Endothelial cell of umbilical vein (primary cell): ENCODE data around the gene SH3RF3. TPM values are rescaled to one million over a fixed set of nuclear protein-coding genes. Genes with fewer than 3 reads are reported as not detected.

Source experiments
- BruUV-seq: library from RNA; stranded (reverse); fragments of 400-500 nt; replicated peaks from 2 replicates; lab custom pipeline; 2021; lab: Mats Ljungman, UMichigan
- CTCF ChIA-PET: fragments of 300-600, 350-600 bp; sonication (Branson Sonifier 250); formaldehyde crosslinking; loops from one replicate; lab custom pipeline; 2021; ENCODE audit warnings: antibody characterized with exemption, inconsistent platforms; lab: Charles Lee
- POLR2A ChIA-PET: fragments of 300-600, 350-600 bp; sonication (Branson Sonifier 250); formaldehyde crosslinking; loops from one replicate; lab custom pipeline; 2021; ENCODE audit warnings: antibody characterized with exemption, inconsistent platforms; lab: Charles Lee
- DNase-seq: peaks from one replicate; pipeline ENCODE4 v3.0.0-alpha.2; 2011; ENCODE audit warnings: low read depth, low spot score
- FAIRE-seq: peaks from 2 replicates; lab custom pipeline; 2011; peaks lifted over from hg19 to GRCh38; lab: Jason Lieb, UNC
- H2AFZ ChIP-seq: 2 replicates; pipeline ENCODE4 v1.6.0; 2012; ENCODE audit warnings: low read depth, low read length, control low read depth, inconsistent platforms
- H3K27ac ChIP-seq: 2 replicates; pipeline ENCODE4 v1.5.1; 2011; ENCODE audit warnings: low read depth, mild to moderate bottlenecking, control low read depth, low read length, moderate library complexity; ENCODE audit not compliant: insufficient read depth
- H3K27me3 ChIP-seq, 2 experiments: 2 replicates each; pipeline versions ENCODE4 v1.6.0 to v1.6.1; 2011; ENCODE audit warnings: low read length in 2 of 2, mixed read lengths in 1 of 2; ENCODE audit not compliant: control insufficient read depth in 2 of 2, insufficient read depth in 2 of 2
- H3K36me3 ChIP-seq, 2 experiments: 2 replicates in 1 of 2; 3 replicates in 1 of 2; pipeline ENCODE4 v1.5.1; 2011; ENCODE audit warnings: low read length in 2 of 2, mild to moderate bottlenecking in 1 of 2, moderate library complexity in 1 of 2; ENCODE audit not compliant: control insufficient read depth in 2 of 2, insufficient read depth in 2 of 2; ENCODE audit errors: extremely low read depth in 1 of 2
- H3K4me1 ChIP-seq: 3 replicates; pipeline ENCODE4 v1.5.1; 2011; ENCODE audit warnings: mild to moderate bottlenecking, low read length; ENCODE audit not compliant: control insufficient read depth, insufficient read depth; ENCODE audit errors: extremely low read depth
- H3K4me2 ChIP-seq: 2 replicates; pipeline ENCODE4 v1.6.1; 2011; ENCODE audit warnings: low read length, control low read depth, mixed read lengths; ENCODE audit not compliant: insufficient read depth
- H3K4me3 ChIP-seq, 3 experiments: fragments of 200-600 bp in 1 of 3; sonication (generic), shearing (Covaris generic) in 1 of 3; replicated peaks in 1 of 3; 2 replicates each; pipeline ENCODE4 v1.5.1; 2011 to 2016; ENCODE audit warnings: control low read depth in 3 of 3, low read length in 3 of 3, mild to moderate bottlenecking in 2 of 3, inconsistent platforms in 1 of 3, low read depth in 1 of 3, moderate library complexity in 1 of 3; ENCODE audit not compliant: insufficient read depth in 1 of 3
- H3K79me2 ChIP-seq: 2 replicates; pipeline ENCODE4 v1.6.0; 2012; ENCODE audit warnings: low read length, inconsistent platforms; ENCODE audit not compliant: control insufficient read depth, insufficient read depth
- H3K9ac ChIP-seq: replicated peaks from 2 replicates; pipeline ENCODE3; 2011; ENCODE audit warnings: low read length, control low read depth; ENCODE audit not compliant: insufficient read depth; ENCODE audit errors: extremely low read depth
- H3K9me1 ChIP-seq: replicated peaks from 3 replicates; pipeline ENCODE4 v1.6.0; 2011; ENCODE audit warnings: mild to moderate bottlenecking, low read length; ENCODE audit not compliant: control insufficient read depth, insufficient read depth; ENCODE audit errors: extremely low read depth
- H3K9me3 ChIP-seq: replicated peaks from 2 replicates; pipeline ENCODE4 v1.5.1; 2012; ENCODE audit warnings: low read length, inconsistent platforms; ENCODE audit not compliant: control insufficient read depth, insufficient read depth
- H4K20me1 ChIP-seq: replicated peaks from 2 replicates; pipeline ENCODE3; 2011; ENCODE audit warnings: mild to moderate bottlenecking, low read length; ENCODE audit not compliant: control insufficient read depth, insufficient read depth; ENCODE audit errors: extremely low read depth
- CTCF ChIP-seq, 2 donors: IDR thresholded peaks; 1 replicate in 1 of 2; 2 replicates in 1 of 2; pipeline ENCODE4 v1.5.1; 2011; ENCODE audit warnings: low read length in 2 of 2, mild to moderate bottlenecking in 2 of 2, moderate library complexity in 2 of 2, control low read depth in 1 of 2, inconsistent platforms in 1 of 2, low read depth in 1 of 2; ENCODE audit not compliant: insufficient read depth in 1 of 2; ENCODE audit errors: extremely low read depth in 1 of 2
- EZH2 ChIP-seq: IDR thresholded peaks from 2 replicates; pipeline ENCODE4 v1.6.1; 2012; ENCODE audit warnings: borderline replicate concordance, low read depth, mild to moderate bottlenecking, moderate library complexity, low read length, inconsistent platforms; ENCODE audit not compliant: severe bottlenecking
- GATA2 ChIP-seq: IDR thresholded peaks from 2 replicates; pipeline ENCODE4 v1.7.0; 2011; ENCODE audit warnings: low read depth, mild to moderate bottlenecking, moderate library complexity, mixed read lengths, low read length; ENCODE audit not compliant: insufficient read length, insufficient read depth
- JUN ChIP-seq: IDR thresholded peaks from 2 replicates; pipeline ENCODE4 v1.6.1; 2011; ENCODE audit warnings: borderline replicate concordance, low read depth; ENCODE audit not compliant: insufficient read length, insufficient read depth
- MAX ChIP-seq: IDR thresholded peaks from 2 replicates; pipeline ENCODE4 v1.6.1; 2011; ENCODE audit not compliant: insufficient read depth, insufficient read length
- MYC ChIP-seq: IDR thresholded peaks from one replicate; pipeline ENCODE4 v1.6.1; 2011; ENCODE audit warnings: mild to moderate bottlenecking, low read depth, low read length
- POLR2AphosphoS5 ChIP-seq: IDR thresholded peaks from 2 replicates; pipeline ENCODE4 v1.6.1; 2012; ENCODE audit warnings: low read depth, mild to moderate bottlenecking, control low read depth, low read length, moderate library complexity; ENCODE audit not compliant: insufficient read depth
- dilution Hi-C: fragments of 300-500 bp; cut with MboI; formaldehyde crosslinking; loops from one replicate; pipeline ENCODE4 v1.15.0; 2019; ENCODE audit warnings: low sequenced_read_pairs; ENCODE audit not compliant: extremely low pct_ligation_motif_present
- intact Hi-C: fragments of 100-400 bp; cut with micrococcal nuclease; formaldehyde crosslinking; loops from one replicate; pipeline ENCODE4 v1.10.0; 2022
- polyA plus RNA-seq, 4 experiments: library from polyadenylated mRNA; depleted of rRNA in 3 of 4; stranded (reverse) in 3 of 4; unstranded in 1 of 4; fragments of >200 nt; gene quantifications; 2 replicates each; pipeline versions ENCODE4 v1.2.1 to v1.2.3, GENCODE V29; 2011 to 2012; ENCODE audit warnings: missing spikeins in 1 of 4
- total RNA-seq: library from RNA; stranded (reverse); gene quantifications from 2 replicates; pipeline ENCODE4 v1.2.3, GENCODE V29; 2021

SH3RF3 gene
- total and polyA plus RNA-seq, 2 donors (not counting 3 experiments of a cell fraction or from before 2014, with no cell fraction given): 3.8 to 14.7 TPM

- no peaks in the 10 kb centered on the region for H3K36me3 ChIP-seq
- BruUV-seq: no TSS peak
- FAIRE-seq (no peak), DNase-seq (no peak)
- H3K9me1 ChIP-seq: no peaks in the 10 kb centered on the region
- H3K27me3 ChIP-seq: no peaks in the 10 kb centered on the region
- CTCF ChIA-PET: no interaction called here
- no peak overlapping the region for H3K9ac ChIP-seq
- H3K4me3 ChIP-seq: no peak overlapping the region
- no peaks in the 10 kb centered on the region for H3K4me1 ChIP-seq
- intact Hi-C loops (no loop called here), dilution Hi-C loops (no loop called here)
- no peak for TF ChIP-seq GATA2
- TF ChIP-seq MAX: no peak
- TF ChIP-seq CTCF (IDR thresholded peaks at IDR 0.05; ENCODE audit: extremely low read depth in 1 of 2, insufficient read depth in 1 of 2, low read depth in 1 of 2, low read length in 2 of 2): no peak
- no peak for TF ChIP-seq MYC
- no peaks in the 10 kb centered on the region for H4K20me1 ChIP-seq
- no peaks in the 10 kb centered on the region for H3K9me3 ChIP-seq
- H3K4me2 ChIP-seq: no peak overlapping the region
- POLR2A ChIA-PET: no interaction called here
- no peak overlapping the region for H2AFZ ChIP-seq
- no peaks in the 10 kb centered on the region for H3K79me2 ChIP-seq
- H3K27ac ChIP-seq: no peak overlapping the region
Measured at GRCh38 chr2:109456776-109457175, 327.8 kb downstream of the SH3RF3 start.

GRCh38 chr2:109457366-109457765 lies 328.4 kb downstream of the SH3RF3 start:
- dilution Hi-C loops (no loop called here), intact Hi-C loops (no loop called here)
- Histone ChIP-seq H2AFZ (no peak overlapping the region), H3K4me2 (no peak overlapping the region), H3K9me1 (no peaks in the 10 kb centered on the region), H3K9me3 (no peaks in the 10 kb centered on the region), H3K9ac (no peak overlapping the region), H3K4me3 (no peak overlapping the region), H3K27ac (no peak overlapping the region), H3K4me1 (no peaks in the 10 kb centered on the region), H3K27me3 (no peaks in the 10 kb centered on the region), H3K79me2 (no peaks in the 10 kb centered on the region), H3K36me3 (no peaks in the 10 kb centered on the region), H4K20me1 (no peaks in the 10 kb centered on the region)
- FAIRE-seq (no peak), DNase-seq (no peak)
- POLR2A ChIA-PET: no interaction called here
- BruUV-seq: no TSS peak
- CTCF ChIA-PET: no interaction called here
- TF ChIP-seq MAX (no peak), POLR2AphosphoS5 (no peak), EZH2 (no peak), JUN (no peak)
